Head of caudate nucleus (tissue), 42 donors: Measurements from ENCODE around the gene CCDC12.
A peak's percentile ranks its signal among the peaks of the same experiment; 100 is the strongest.

ENCODE experiments used
- DNase-seq, 42 donors: peaks; one replicate each; pipeline versions ENCODE4 v3.0.0 to v3.0.0-alpha.2; 2020 to 2021; ENCODE audit warnings: mixed read lengths in 7 of 42
- intact Hi-C: fragments of 100-400 bp; cut with DNase I; formaldehyde crosslinking; loops from one replicate; pipeline ENCODE4 v1.15.0; 2022

Gene CCDC12

GRCh38 chr3:46907271-46907670, 69.3 kb downstream of the CCDC12 start:
- no peak for DNase-seq
- intact Hi-C loops = loop anchor here (5.0 kb wide), 1 partner anchor 200 kb away; no protein-coding TSS in a partner anchor

GRCh38 chr3:46906471-46907058, 70.0 kb downstream of the CCDC12 start:
- intact Hi-C loops = loop anchor here (5.0 kb wide), 1 partner anchor 199 kb away; no protein-coding TSS in a partner anchor
- no peak for DNase-seq

GRCh38 chr3:46905661-46906451, 70.7 kb downstream of the CCDC12 start:
- intact Hi-C loops = loop anchor here (5.0 kb wide), 1 partner anchor 199 kb away; no protein-coding TSS in a partner anchor

GRCh38 chr3:46905213-46905560, 71.4 kb downstream of the CCDC12 start:
- intact Hi-C loops = loop anchor here (5.0 kb wide), 1 partner anchor 198 kb away; no protein-coding TSS in a partner anchor
- no peak for DNase-seq

More at GRCh38 chr3:46905661-46906451, 70.7 kb downstream of the CCDC12 start:
- DNase-seq = no peak

GRCh38 chr3:46904303-46905212, 72.0 kb downstream of the CCDC12 start:
- intact Hi-C loops = loop anchor here (5.0 kb wide), 1 partner anchor 197 kb away; no protein-coding TSS in a partner anchor
- no peak for DNase-seq

GRCh38 chr3:46903341-46904302, 72.9 kb downstream of the CCDC12 start:
- intact Hi-C loops = no loop called here
- no peak for DNase-seq

- intact Hi-C loops = no loop called here
- DNase-seq = no peak
Measured at GRCh38 chr3:46902188-46902631, 74.3 kb downstream of the CCDC12 start.

GRCh38 chr3:46901591-46902187, 74.9 kb downstream of the CCDC12 start:
- no peak for DNase-seq
- intact Hi-C loops = no loop called here

- intact Hi-C loops = no loop called here
Measured at GRCh38 chr3:46901061-46901460, 75.5 kb downstream of the CCDC12 start.

GRCh38 chr3:46900356-46900755, 76.2 kb downstream of the CCDC12 start:
- intact Hi-C loops = no loop called here
- no peak for DNase-seq

More at GRCh38 chr3:46901061-46901460, 75.5 kb downstream of the CCDC12 start:
- no peak for DNase-seq

GRCh38 chr3:46900007-46900292, 76.6 kb downstream of the CCDC12 start:
- peak in 29 of 42 donors; percentile 16 to 74 (median 55) for DNase-seq
- intact Hi-C loops = no loop called here

- intact Hi-C loops = no loop called here
- no peak for DNase-seq
Measured at GRCh38 chr3:46899151-46900006, 77.2 kb downstream of the CCDC12 start.

GRCh38 chr3:46898321-46899150, 78.0 kb downstream of the CCDC12 start:
- DNase-seq = peak in 10 of 42 donors; percentile 21 to 47 (median 41)
- intact Hi-C loops = no loop called here

- no peak for DNase-seq
- intact Hi-C loops = no loop called here
Measured at GRCh38 chr3:46897829-46898320, 78.7 kb downstream of the CCDC12 start.

- intact Hi-C loops = no loop called here
- no peak for DNase-seq
Measured at GRCh38 chr3:46897031-46897430, 79.5 kb downstream of the CCDC12 start.

- intact Hi-C loops = no loop called here
- DNase-seq = no peak
Measured at GRCh38 chr3:46896386-46896785, 80.2 kb downstream of the CCDC12 start.
